ENCODE measurements around the gene HIF1A. TPM values are rescaled to one million over a fixed set of nuclear protein-coding genes. Genes with fewer than 3 reads are reported as not detected.

Gene HIF1A
- total and polyA plus RNA-seq, 2 of the 8 experiments (the other 6 are each of a cell fraction or from before 2014, with no cell fraction given), result 54.8 to 175 TPM

- TF ChIP-seq ATF2 (IDR thresholded peaks at IDR 0.05; ENCODE audit: low read length) (no peak), SP2 (IDR thresholded peaks at IDR 0.05; ENCODE audit: low read length) (no peak), SIN3A (conservative IDR thresholded peaks at IDR 0.05 in 1 of 2, IDR thresholded peaks at IDR 0.05 in 1 of 2; ENCODE audit: low read depth in 1 of 2, low read length in 2 of 2) (no peak), RNF2 (IDR thresholded peaks at IDR 0.05; ENCODE audit: borderline replicate concordance, low read depth, low read length, missing control alignments, poor library complexity, severe bottlenecking) (no peak)
Measured at GRCh38 chr14:61672796-61673195, 22.5 kb upstream of the HIF1A start (continued).
